K562 (cell line): ENCODE measurements around the gene RAB13. TPM values are rescaled to one million over a fixed set of nuclear protein-coding genes. Genes with fewer than 3 reads are reported as not detected.

Source experiments
- ATAC-seq: fragments of 200-7000 bp; cut with Tn5 transposase; 3 replicates; pipeline ENCODE4 v1.9.1; 2020; ENCODE audit warnings: moderate library complexity
- BruUV-seq: library from RNA; stranded (reverse); fragments of 400-500 nt; replicated peaks from 2 replicates; lab custom pipeline; 2021; lab: Mats Ljungman, UMichigan
- CTCF ChIA-PET: fragments of 300-600 bp; formaldehyde crosslinking; extraction: SDS; loops from one replicate; lab custom pipeline; 2021; ENCODE audit warnings: low intra/inter-chr PET ratio; lab: Yijun Ruan, JAX
- POLR2A ChIA-PET: fragments of 300-600, 350-650 bp; sonication (Branson Sonifier 250); formaldehyde crosslinking; extraction: SDS; loops from one replicate; lab custom pipeline; 2021; ENCODE audit warnings: antibody characterized with exemption, inconsistent platforms; lab: Yijun Ruan, JAX
- DNase-seq, 4 experiments: peaks; one replicate each; pipeline versions ENCODE4 v3.0.0 to v3.0.0-alpha.2; 2011 to 2018; ENCODE audit warnings: low spot score in 3 of 4, mixed read lengths in 3 of 4; ENCODE audit errors: extremely low read depth in 1 of 4
- FAIRE-seq: peaks from 2 replicates; lab custom pipeline; 2011; peaks lifted over from hg19 to GRCh38; lab: Jason Lieb, UNC
- H2AFZ ChIP-seq: 2 replicates; pipeline ENCODE4 v1.6.0; 2011; ENCODE audit warnings: low read depth, low read length, control low read depth, inconsistent platforms
- H3K27ac ChIP-seq: fragments of 200-600 bp; 3 replicates; pipeline ENCODE4 v1.8.0; 2011; ENCODE audit warnings: low read depth, mild to moderate bottlenecking, control low read depth, inconsistent platforms, low read length, moderate library complexity, mixed read lengths; ENCODE audit errors: extremely low read depth
- H3K27me3 ChIP-seq, 2 experiments: fragments of 300-600 bp in 1 of 2; 2 replicates in 1 of 2; 3 replicates in 1 of 2; pipeline versions ENCODE4 v1.6.0 to v1.8.0; 2011; ENCODE audit warnings: inconsistent platforms in 2 of 2, low read length in 2 of 2, mild to moderate bottlenecking in 1 of 2, mixed read lengths in 1 of 2, moderate library complexity in 1 of 2; ENCODE audit not compliant: control insufficient read depth in 2 of 2, insufficient read depth in 2 of 2
- H3K36me3 ChIP-seq: fragments of 300-600 bp; 3 replicates; pipeline ENCODE4 v1.8.0; 2011; ENCODE audit warnings: mild to moderate bottlenecking, low read length, inconsistent platforms; ENCODE audit not compliant: control insufficient read depth, insufficient read depth
- H3K4me1 ChIP-seq, 2 experiments: fragments of 200-600 bp in 1 of 2; replicated peaks in 1 of 2; 2 replicates in 1 of 2; 3 replicates in 1 of 2; pipeline versions ENCODE4 v1.5.1 to v1.8.0; 2011; ENCODE audit warnings: inconsistent platforms in 2 of 2, low read length in 2 of 2, mild to moderate bottlenecking in 1 of 2, mixed read lengths in 1 of 2, moderate library complexity in 1 of 2; ENCODE audit not compliant: control insufficient read depth in 2 of 2, insufficient read depth in 2 of 2
- H3K4me2 ChIP-seq: 2 replicates; pipeline ENCODE4 v1.6.1; 2011; ENCODE audit warnings: low read length, control low read depth, inconsistent platforms, mixed read lengths; ENCODE audit not compliant: insufficient read depth
- H3K4me3 ChIP-seq: fragments of 200-600 bp; sonication (generic), shearing (Covaris generic); 2 replicates; pipeline ENCODE4 v1.5.1; 2016; ENCODE audit warnings: control low read depth, inconsistent platforms
- H3K79me2 ChIP-seq: fragments of 200-600 bp; 3 replicates; pipeline ENCODE4 v1.8.0; 2011; ENCODE audit warnings: low read length, inconsistent platforms; ENCODE audit not compliant: control insufficient read depth, insufficient read depth
- H3K9ac ChIP-seq, 2 experiments: 2 replicates each; pipeline versions ENCODE4 v1.6.0 to v1.6.1; 2011; ENCODE audit warnings: low read depth in 2 of 2, low read length in 2 of 2, control low read depth in 1 of 2, inconsistent platforms in 1 of 2, mild to moderate bottlenecking in 1 of 2, mixed read lengths in 1 of 2; ENCODE audit not compliant: insufficient read depth in 1 of 2
- H3K9me1 ChIP-seq: one replicate; pipeline ENCODE4 v1.6.0; 2011; ENCODE audit warnings: inconsistent platforms, mild to moderate bottlenecking, low read length, moderate library complexity; ENCODE audit not compliant: control insufficient read depth, insufficient read depth
- H3K9me3 ChIP-seq: replicated peaks from 2 replicates; pipeline ENCODE4 v1.5.1; 2011; ENCODE audit warnings: low read depth, low read length, inconsistent platforms; ENCODE audit not compliant: control insufficient read depth, insufficient read depth
- H4K20me1 ChIP-seq: replicated peaks from 2 replicates; pipeline ENCODE4 v1.6.1; 2011; ENCODE audit warnings: low read length, inconsistent platforms, mixed read lengths; ENCODE audit not compliant: control insufficient read depth, insufficient read depth
- ATF4 ChIP-seq: fragments of 450-650 bp; formaldehyde crosslinking; IDR thresholded peaks from 2 replicates; pipeline ENCODE4 v1.4.0; 2022; ENCODE audit warnings: mild to moderate bottlenecking, moderate library complexity
- EWSR1 ChIP-seq: fragments of 450-650 bp; IDR thresholded peaks from 2 replicates; pipeline ENCODE4 v1.6.1; 2018; ENCODE audit warnings: borderline replicate concordance, mild to moderate bottlenecking, low read depth, moderate library complexity; ENCODE audit not compliant: partially characterized antibody
- FOXK2 ChIP-seq, 2 experiments: fragments of 450-650 bp; IDR thresholded peaks in 1 of 2; conservative IDR thresholded peaks in 1 of 2; 2 replicates each; pipeline ENCODE4 v1.6.1; 2016; ENCODE audit warnings: low read depth in 2 of 2, mild to moderate bottlenecking in 1 of 2
- HMBOX1 ChIP-seq: sonication (generic); IDR thresholded peaks from 2 replicates; pipeline ENCODE4 v1.6.1; 2016
- MCM5 ChIP-seq: fragments of 450-650 bp; IDR thresholded peaks from 2 replicates; pipeline ENCODE4 v1.6.1; 2016; ENCODE audit warnings: low read depth
- MTA3 ChIP-seq: fragments of 450-650 bp; formaldehyde crosslinking; IDR thresholded peaks from 2 replicates; pipeline ENCODE4 v1.6.1; 2017; ENCODE audit warnings: mild to moderate bottlenecking, borderline replicate concordance
- MYBL2 ChIP-seq, 2 experiments: fragments of 450-650 bp in 1 of 2; sonication (generic) in 1 of 2; formaldehyde crosslinking in 1 of 2; IDR thresholded peaks; 2 replicates each; pipeline versions ENCODE4 v1.6.1 to v1.8.1; 2017 to 2022; ENCODE audit warnings: borderline replicate concordance in 1 of 2, inconsistent platforms in 1 of 2, low read depth in 1 of 2, mild to moderate bottlenecking in 1 of 2, missing genetic modification reagents in 1 of 2, moderate library complexity in 1 of 2
- POLR2AphosphoS5 ChIP-seq: IDR thresholded peaks from 2 replicates; pipeline ENCODE4 v1.6.1; 2011; ENCODE audit warnings: mild to moderate bottlenecking, low read depth, low read length, moderate library complexity; ENCODE audit not compliant: control insufficient read depth, insufficient read depth
- RBFOX2 ChIP-seq: fragments of 200-400 bp; formaldehyde crosslinking; IDR thresholded peaks from 2 replicates; pipeline ENCODE4 v1.6.1; 2017; ENCODE audit warnings: low read depth, mild to moderate bottlenecking, low read length, moderate library complexity
- SETDB1 ChIP-seq: IDR thresholded peaks from one replicate; pipeline ENCODE4 v1.6.1; 2012; ENCODE audit warnings: low read length, control low read depth, inconsistent platforms
- ZNF140 ChIP-seq: fragments of 250-450 bp; sonication (Bioruptor Pico); IDR thresholded peaks from 2 replicates; pipeline ENCODE4 v1.8.0; 2021; ENCODE audit warnings: moderate library complexity, mild to moderate bottlenecking, inconsistent platforms
- ZNF431 ChIP-seq: sonication (generic); formaldehyde crosslinking; IDR thresholded peaks from 2 replicates; pipeline ENCODE4 v1.8.0; 2022; ENCODE audit warnings: mild to moderate bottlenecking, missing genetic modification reagents
- ZNF589 ChIP-seq: fragments of 200-800 bp; sonication (Bioruptor generic); IDR thresholded peaks from 2 replicates; pipeline ENCODE4 v1.6.1; 2016; ENCODE audit warnings: low read depth, missing genetic modification characterization, missing compliant biosample characterization
- WGBS: fragments of 100-300 bp; shearing (Covaris generic); methylation state at CpG from one replicate; pipeline ENCODE4 v1.1.6; 2016; ENCODE audit warnings: low coverage, mixed read lengths; ENCODE audit not compliant: insufficient coverage; ENCODE audit errors: missing lambda C conversion rate; 5-methylcytosine and 5-hydroxymethylcytosine counted together
- in situ Hi-C: fragments of 300-500 bp; cut with MboI; formaldehyde crosslinking; loops from 4 replicates; pipeline ENCODE4 v1.15.0; 2018; ENCODE audit warnings: inconsistent platforms, mixed read lengths
- intact Hi-C: fragments of 100-400 bp; cut with micrococcal nuclease; formaldehyde crosslinking; loops from 2 replicates; pipeline ENCODE4 v1.14.2; 2022
- polyA plus RNA-seq, 8 experiments: library from polyadenylated mRNA; depleted of rRNA in 4 of 8; stranded (reverse) in 5 of 8; unstranded in 3 of 8; fragments of >200 nt; fragmentation: Nextera tagmentation in 2 of 8; fragmentation: Illumina TruSeq in 1 of 8; extraction: Ambion mirVana in 2 of 8; extraction: Trizol in 1 of 8; gene quantifications; 2 replicates each; pipeline versions ENCODE4 v1.2.1 to v1.2.3, GENCODE V29; 2011 to 2014; ENCODE audit warnings: inconsistent platforms in 1 of 8, missing spikeins in 1 of 8
- total RNA-seq, 7 experiments: library from RNA; depleted of rRNA in 6 of 7; stranded (reverse); fragments of >200 nt in 6 of 7; fragmentation: Illumina TruSeq in 2 of 7; extraction: Trizol in 2 of 7; gene quantifications; 2 replicates each; pipeline versions ENCODE4 v1.2.1 to v1.2.3, GENCODE V29; 2011 to 2021; ENCODE audit warnings: low replicate concordance in 1 of 7
- TF ChIP-seq, protein P1 (sequence below): fragments of 450-650 bp; IDR thresholded peaks from 2 replicates; pipeline ENCODE4 v1.6.1; 2017; ENCODE audit warnings: antibody characterized with exemption, mild to moderate bottlenecking

RAB13 gene
- total and polyA plus RNA-seq, 9 of the 15 experiments (the other 6 are each of a cell fraction or from before 2014, with no cell fraction given): 22.3 to 100 (median 39.8) TPM

GRCh38 chr1:153944005-153944826 lies 41.9 kb downstream of the RAB13 start:
- no peak for FAIRE-seq
- H3K79me2 ChIP-seq: peaks cover 29% of the 10 kb centered on the region
- peak overlapping the region; percentile 38 to 88 for H3K9ac ChIP-seq
- intact Hi-C loops (no loop called here), in situ Hi-C loops (no loop called here)
- ATAC-seq: no peak
- CTCF ChIA-PET: no interaction called here
- no TSS peak for BruUV-seq
- H3K27ac ChIP-seq: peak overlapping the region; percentile 85
- H3K4me3 ChIP-seq: peak overlapping the region; percentile 99
- 84% methylated on average over 12 of the region's 15 CpGs for WGBS
- no peaks in the 10 kb centered on the region for H4K20me1 ChIP-seq
- peak in 2 of 4 experiments; percentile 29 to 41 for DNase-seq
- POLR2A ChIA-PET: interaction anchor here (0.6 to 5.5 kb wide), 9 partner anchors 10 to 47 kb away, joined by 3 to 39 read pairs (median 6); partner anchors contain the start of genes CREB3L4, CRTC2, JTB and RPS27
- peak overlapping the region; percentile 98 for H3K4me2 ChIP-seq
- H3K9me3 ChIP-seq: no peaks in the 10 kb centered on the region
- H2AFZ ChIP-seq: no peak overlapping the region
- H3K36me3 ChIP-seq: peaks cover 74% of the 10 kb centered on the region
- H3K9me1 ChIP-seq: no peaks in the 10 kb centered on the region
- no peaks in the 10 kb centered on the region for H3K27me3 ChIP-seq
- H3K4me1 ChIP-seq: peaks cover 12 to 32% of the 10 kb centered on the region in 2 experiments; a peak in 4 of 5 replicates
- peak; percentile 64; the same call in 1 of the 2 replicates for TF ChIP-seq MTA3
- TF ChIP-seq SETDB1: no peak
- TF ChIP-seq MCM5: no peak
- TF ChIP-seq ZNF589 (CRISPR knock-in tag): no peak
- no peak for TF ChIP-seq HMBOX1
- no peak for TF ChIP-seq ATF4 (CRISPR knock-in tag)
- TF ChIP-seq POLR2AphosphoS5: 0 out of 2 replicates have a peak, but pooled peaks have one; percentile 9
- TF ChIP-seq ZNF431 (CRISPR knock-in tag): no peak
- no peak for TF ChIP-seq ZNF140 (CRISPR knock-in tag)
- TF ChIP-seq FOXK2 (conservative IDR thresholded peaks at IDR 0.05 in 1 of 2, IDR thresholded peaks at IDR 0.05 in 1 of 2; ENCODE audit: low read depth in 2 of 2): no peak
- TF ChIP-seq EWSR1: no peak
- TF ChIP-seq, protein P1, sequence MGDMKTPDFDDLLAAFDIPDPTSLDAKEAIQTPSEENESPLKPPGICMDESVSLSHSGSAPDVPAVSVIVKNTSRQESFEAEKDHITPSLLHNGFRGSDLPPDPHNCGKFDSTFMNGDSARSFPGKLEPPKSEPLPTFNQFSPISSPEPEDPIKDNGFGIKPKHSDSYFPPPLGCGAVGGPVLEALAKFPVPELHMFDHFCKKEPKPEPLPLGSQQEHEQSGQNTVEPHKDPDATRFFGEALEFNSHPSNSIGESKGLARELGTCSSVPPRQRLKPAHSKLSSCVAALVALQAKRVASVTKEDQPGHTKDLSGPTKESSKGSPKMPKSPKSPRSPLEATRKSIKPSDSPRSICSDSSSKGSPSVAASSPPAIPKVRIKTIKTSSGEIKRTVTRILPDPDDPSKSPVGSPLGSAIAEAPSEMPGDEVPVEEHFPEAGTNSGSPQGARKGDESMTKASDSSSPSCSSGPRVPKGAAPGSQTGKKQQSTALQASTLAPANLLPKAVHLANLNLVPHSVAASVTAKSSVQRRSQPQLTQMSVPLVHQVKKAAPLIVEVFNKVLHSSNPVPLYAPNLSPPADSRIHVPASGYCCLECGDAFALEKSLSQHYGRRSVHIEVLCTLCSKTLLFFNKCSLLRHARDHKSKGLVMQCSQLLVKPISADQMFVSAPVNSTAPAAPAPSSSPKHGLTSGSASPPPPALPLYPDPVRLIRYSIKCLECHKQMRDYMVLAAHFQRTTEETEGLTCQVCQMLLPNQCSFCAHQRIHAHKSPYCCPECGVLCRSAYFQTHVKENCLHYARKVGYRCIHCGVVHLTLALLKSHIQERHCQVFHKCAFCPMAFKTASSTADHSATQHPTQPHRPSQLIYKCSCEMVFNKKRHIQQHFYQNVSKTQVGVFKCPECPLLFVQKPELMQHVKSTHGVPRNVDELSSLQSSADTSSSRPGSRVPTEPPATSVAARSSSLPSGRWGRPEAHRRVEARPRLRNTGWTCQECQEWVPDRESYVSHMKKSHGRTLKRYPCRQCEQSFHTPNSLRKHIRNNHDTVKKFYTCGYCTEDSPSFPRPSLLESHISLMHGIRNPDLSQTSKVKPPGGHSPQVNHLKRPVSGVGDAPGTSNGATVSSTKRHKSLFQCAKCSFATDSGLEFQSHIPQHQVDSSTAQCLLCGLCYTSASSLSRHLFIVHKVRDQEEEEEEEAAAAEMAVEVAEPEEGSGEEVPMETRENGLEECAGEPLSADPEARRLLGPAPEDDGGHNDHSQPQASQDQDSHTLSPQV: no peak
- TF ChIP-seq MYBL2 (IDR thresholded peaks at IDR 0.05; ENCODE audit: low read depth): no peak
- no peak for TF ChIP-seq MYBL2 (CRISPR knock-in tag; IDR thresholded peaks at IDR 0.05; ENCODE audit: borderline replicate concordance)
- TF ChIP-seq RBFOX2: peak; percentile 49; the same call in 1 of the 2 replicates
